PC-3 (cell line): ENCODE measurements around the gene WDR87. TPM values are rescaled to one million over a fixed set of nuclear protein-coding genes. Genes with fewer than 3 reads are reported as not detected.
A peak's percentile ranks its signal among the peaks of the same experiment; 100 is the strongest.

Experiments
- ATAC-seq: fragments of 200-7000 bp; cut with Tn5 transposase; 2 replicates; pipeline ENCODE4 v1.9.1; 2020; ENCODE audit warnings: mild to moderate bottlenecking, moderate library complexity
- BruUV-seq: library from RNA; stranded (reverse); fragments of 400-500 nt; replicated peaks from 2 replicates; lab custom pipeline; 2021; lab: Mats Ljungman, UMichigan
- CTCF ChIA-PET: fragments of 300-600 bp; sonication (Branson Sonifier 250); formaldehyde crosslinking; loops from one replicate; lab custom pipeline; 2022; ENCODE audit warnings: antibody characterized with exemption; lab: Charles Lee
- POLR2A ChIA-PET: fragments of 300-600 bp; sonication (Branson Sonifier 250); formaldehyde crosslinking; loops from one replicate; lab custom pipeline; 2022; ENCODE audit warnings: antibody characterized with exemption; ENCODE audit not compliant: unreplicated experiment; lab: Charles Lee
- DNase-seq: peaks from one replicate; pipeline ENCODE4 v3.0.0-alpha.2; 2015
- H2AFZ ChIP-seq: fragments of 300-600 bp; sonication (generic); 2 replicates; pipeline ENCODE4 v1.6.0; 2016; ENCODE audit warnings: antibody characterized with exemption, low read length
- H3F3A ChIP-seq: fragments of 300-600 bp; sonication (generic); one replicate; pipeline ENCODE4 v1.6.0; 2017; ENCODE audit warnings: antibody characterized with exemption, low read length, control low read depth, mild to moderate bottlenecking; ENCODE audit not compliant: unreplicated experiment
- H3K27ac ChIP-seq: fragments of 300-600 bp; sonication (generic); 2 replicates; pipeline ENCODE4 v1.5.1; 2016; ENCODE audit warnings: mild to moderate bottlenecking, low read length
- H3K27me3 ChIP-seq: fragments of 300-600 bp; sonication (generic); 2 replicates; pipeline ENCODE4 v1.6.1; 2016; ENCODE audit warnings: low read length, mixed read lengths
- H3K36me3 ChIP-seq: fragments of 300-600 bp; sonication (generic); 2 replicates; pipeline ENCODE4 v1.6.1; 2016; ENCODE audit warnings: low read depth, mixed run types, low read length, mixed read lengths
- H3K4me1 ChIP-seq: fragments of 300-600 bp; sonication (generic); 2 replicates; pipeline ENCODE4 v1.5.1; 2016; ENCODE audit warnings: low read length; ENCODE audit not compliant: insufficient read depth
- H3K4me2 ChIP-seq: fragments of 300-600 bp; sonication (generic); 2 replicates; pipeline ENCODE4 v1.6.0; 2016; ENCODE audit warnings: low read length
- H3K4me3 ChIP-seq: fragments of 300-600 bp; sonication (generic); 2 replicates; pipeline ENCODE4 v1.5.1; 2016; ENCODE audit warnings: mild to moderate bottlenecking, low read length, mixed read lengths
- H3K79me2 ChIP-seq: fragments of 300-600 bp; sonication (generic); 2 replicates; pipeline ENCODE4 v1.6.1; 2017; ENCODE audit warnings: low read length, mixed read lengths
- H3K9ac ChIP-seq: fragments of 300-600 bp; sonication (generic); 2 replicates; pipeline ENCODE4 v1.6.0; 2016; ENCODE audit warnings: mild to moderate bottlenecking, low read length
- H3K9me2 ChIP-seq: fragments of 300-600 bp; sonication (generic); replicated peaks from 2 replicates; pipeline ENCODE4 v1.6.1; 2016; ENCODE audit warnings: mixed run types, low read length, mixed read lengths
- H3K9me3 ChIP-seq: fragments of 300-600 bp; sonication (generic); 2 replicates; pipeline ENCODE4 v1.6.1; 2016; ENCODE audit warnings: low read length, mixed read lengths
- H4K20me1 ChIP-seq: fragments of 300-600 bp; sonication (generic); 2 replicates; pipeline ENCODE4 v1.6.1; 2016; ENCODE audit warnings: low read length, mixed read lengths
- EZH2 ChIP-seq: fragments of 300-600 bp; sonication (generic); IDR thresholded peaks from one replicate; pipeline ENCODE4 v1.6.1; 2017; ENCODE audit warnings: antibody characterized with exemption, mild to moderate bottlenecking, low read length; ENCODE audit not compliant: unreplicated experiment
- EZH2phosphoT487 ChIP-seq: fragments of 300-600 bp; sonication (generic); IDR thresholded peaks from 2 replicates; pipeline ENCODE4 v1.6.1; 2018; ENCODE audit warnings: mild to moderate bottlenecking, antibody characterized with exemption, low read length, borderline replicate concordance
- intact Hi-C: fragments of 100-400 bp; cut with micrococcal nuclease; formaldehyde crosslinking; loops from 2 replicates; pipeline ENCODE4 v1.9.0; 2023
- total RNA-seq: library from RNA; depleted of rRNA; stranded (reverse); fragments of >200 nt; gene quantifications from 2 replicates; pipeline ENCODE4 v1.2.3, GENCODE V29; 2014
- TF ChIP-seq, protein P1 (sequence below): fragments of 300-600 bp; sonication (generic); conservative IDR thresholded peaks from 2 replicates; pipeline ENCODE4 v1.5.1; 2017; ENCODE audit warnings: antibody characterized with exemption, low read depth, mild to moderate bottlenecking, low read length

The WDR87 gene
- total RNA-seq, 1 experiment from 2014 or later, result not detected

DNA sequence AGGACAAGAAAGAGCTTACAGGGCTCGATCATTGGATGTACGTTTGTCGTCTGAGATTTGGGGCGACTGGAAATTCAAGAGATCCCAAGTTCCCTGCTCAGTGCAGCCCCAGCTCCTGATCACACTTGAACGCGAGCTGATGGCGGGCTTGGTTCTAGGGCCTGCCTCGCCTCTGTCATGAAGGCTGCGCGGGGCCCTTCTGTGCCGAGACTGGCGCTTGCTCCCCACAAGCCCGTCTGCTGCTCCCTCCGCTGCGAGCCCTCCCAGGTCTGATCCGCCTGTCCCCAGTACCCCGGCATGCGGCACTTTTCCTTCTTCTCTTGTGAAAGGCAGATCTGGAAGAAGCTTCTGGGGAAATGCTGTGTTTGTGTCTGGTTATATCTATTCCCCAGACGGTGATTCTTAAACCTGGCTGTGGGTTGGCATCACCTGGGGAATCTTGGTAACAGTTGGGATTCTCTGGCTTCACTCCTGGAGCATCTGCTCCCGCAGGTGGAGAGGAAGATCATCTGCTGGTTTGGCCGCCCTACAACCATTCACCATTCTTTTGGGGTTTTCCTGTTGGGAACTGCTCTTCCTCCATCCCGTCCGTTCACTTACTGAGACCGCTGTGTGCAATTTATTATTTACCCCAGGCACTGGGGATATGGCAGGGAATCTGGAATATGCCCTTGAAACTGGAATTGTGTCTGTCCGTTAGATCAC lies 44.2 kb upstream of the WDR87 start:
- CTCF ChIA-PET, result no interaction called here
- no peak overlapping the region for H3K4me3 ChIP-seq
- ATAC-seq, result no peak

DNA sequence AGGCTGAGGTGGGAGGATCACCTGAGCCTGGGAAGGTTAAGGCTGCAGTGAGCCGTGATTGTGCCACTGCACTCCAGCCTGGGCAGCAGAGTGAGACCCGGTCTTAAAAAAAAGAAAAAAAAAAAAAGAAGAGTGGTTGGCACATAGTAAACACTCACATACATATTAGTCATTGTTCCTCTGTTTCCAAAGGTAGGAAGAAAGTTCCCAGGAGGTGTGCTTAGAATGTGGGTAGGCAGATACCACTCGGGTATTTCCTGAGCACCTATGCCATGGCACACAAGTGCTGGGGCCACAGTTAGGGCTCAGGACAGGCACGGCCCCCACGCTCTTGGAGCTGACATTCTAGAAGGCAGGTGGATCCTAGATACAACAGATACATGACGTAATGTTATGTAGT lies 42.0 kb upstream of the WDR87 start:
- no peak for ATAC-seq
- 0 out of 2 replicates have a peak overlapping the region, but pooled peaks have one; percentile 20 for H3K27ac ChIP-seq

More for the DNA sequence above, 44.2 kb upstream of the WDR87 start:
- no peak for DNase-seq
- no peak overlapping the region for H2AFZ ChIP-seq
- H3K27me3 ChIP-seq, result no peaks in the 10 kb centered on the region
- TF ChIP-seq, protein P1, sequence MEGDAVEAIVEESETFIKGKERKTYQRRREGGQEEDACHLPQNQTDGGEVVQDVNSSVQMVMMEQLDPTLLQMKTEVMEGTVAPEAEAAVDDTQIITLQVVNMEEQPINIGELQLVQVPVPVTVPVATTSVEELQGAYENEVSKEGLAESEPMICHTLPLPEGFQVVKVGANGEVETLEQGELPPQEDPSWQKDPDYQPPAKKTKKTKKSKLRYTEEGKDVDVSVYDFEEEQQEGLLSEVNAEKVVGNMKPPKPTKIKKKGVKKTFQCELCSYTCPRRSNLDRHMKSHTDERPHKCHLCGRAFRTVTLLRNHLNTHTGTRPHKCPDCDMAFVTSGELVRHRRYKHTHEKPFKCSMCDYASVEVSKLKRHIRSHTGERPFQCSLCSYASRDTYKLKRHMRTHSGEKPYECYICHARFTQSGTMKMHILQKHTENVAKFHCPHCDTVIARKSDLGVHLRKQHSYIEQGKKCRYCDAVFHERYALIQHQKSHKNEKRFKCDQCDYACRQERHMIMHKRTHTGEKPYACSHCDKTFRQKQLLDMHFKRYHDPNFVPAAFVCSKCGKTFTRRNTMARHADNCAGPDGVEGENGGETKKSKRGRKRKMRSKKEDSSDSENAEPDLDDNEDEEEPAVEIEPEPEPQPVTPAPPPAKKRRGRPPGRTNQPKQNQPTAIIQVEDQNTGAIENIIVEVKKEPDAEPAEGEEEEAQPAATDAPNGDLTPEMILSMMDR, result no peak
- TF ChIP-seq EZH2, result no peak
- TF ChIP-seq EZH2phosphoT487, result no peak
- peaks cover 94% of the 10 kb centered on the region for H3K79me2 ChIP-seq
- H3K9ac ChIP-seq, result no peak overlapping the region
- H3K27ac ChIP-seq, result no peak overlapping the region
- no peaks in the 10 kb centered on the region for H3K9me3 ChIP-seq
- POLR2A ChIA-PET, result no interaction called here
- H3K36me3 ChIP-seq, result no peaks in the 10 kb centered on the region; the same call in 1 of the 2 replicates
- no peaks in the 10 kb centered on the region for H3K9me2 ChIP-seq
- peaks cover 4% of the 10 kb centered on the region; the same call in 1 of the 2 replicates for H4K20me1 ChIP-seq
- intact Hi-C loops, result no loop called here
- peaks cover 4% of the 10 kb centered on the region for H3F3A ChIP-seq
- no peak overlapping the region for H3K4me2 ChIP-seq
- peaks cover 40% of the 10 kb centered on the region for H3K4me1 ChIP-seq
- no TSS peak for BruUV-seq

More for the DNA sequence above, 42.0 kb upstream of the WDR87 start:
- TF ChIP-seq EZH2 (no peak), EZH2phosphoT487 (no peak)
- TF ChIP-seq, protein P1, result no peak
- Histone ChIP-seq H3K4me1 (peaks cover 30% of the 10 kb centered on the region), H3K79me2 (peaks cover 95% of the 10 kb centered on the region), H3K36me3 (no peaks in the 10 kb centered on the region; the same call in 1 of the 2 replicates), H3K9ac (no peak overlapping the region), H4K20me1 (0 out of 2 replicates have a peak, but pooled peaks cover 3% of the 10 kb centered on the region), H3F3A (peaks cover 3% of the 10 kb centered on the region), H3K4me3 (no peak overlapping the region), H3K9me2 (no peaks in the 10 kb centered on the region), H2AFZ (no peak overlapping the region), H3K9me3 (no peaks in the 10 kb centered on the region), H3K4me2 (no peak overlapping the region), H3K27me3 (no peaks in the 10 kb centered on the region)
- no TSS peak for BruUV-seq
- CTCF ChIA-PET, result no interaction called here
- POLR2A ChIA-PET, result no interaction called here
- intact Hi-C loops, result no loop called here
- DNase-seq, result no peak
